RPMI8226 (cell line): ENCODE data around the gene GALNT2.

Source experiments
- DNase-seq: peaks from one replicate; pipeline ENCODE4 v3.0.0-alpha.2; 2015

Gene GALNT2

GRCh38 chr1:230170622-230171021, 103.6 kb downstream of the GALNT2 start:
- no peak for DNase-seq

GRCh38 chr1:230171356-230172015, 104.4 kb downstream of the GALNT2 start:
- DNase-seq = no peak

- no peak for DNase-seq
Measured at GRCh38 chr1:230172016-230172537, 105.0 kb downstream of the GALNT2 start.

GRCh38 chr1:230173187-230173975, 106.3 kb downstream of the GALNT2 start:
- no peak for DNase-seq

GRCh38 chr1:230174041-230174440, 107.0 kb downstream of the GALNT2 start:
- no peak for DNase-seq

- DNase-seq = no peak
Measured at GRCh38 chr1:230174471-230175162, 107.6 kb downstream of the GALNT2 start.

GRCh38 chr1:230175163-230175747, 108.2 kb downstream of the GALNT2 start:
- no peak for DNase-seq

- DNase-seq = no peak
Measured at GRCh38 chr1:230175839-230176238, 108.8 kb downstream of the GALNT2 start.

- DNase-seq = no peak
Measured at GRCh38 chr1:230176326-230176725, 109.3 kb downstream of the GALNT2 start.

- DNase-seq = no peak
Measured at GRCh38 chr1:230176871-230177411, 109.9 kb downstream of the GALNT2 start.

- no peak for DNase-seq
Measured at GRCh38 chr1:230179249-230179648, 112.2 kb downstream of the GALNT2 start.

- DNase-seq = no peak
Measured at GRCh38 chr1:230185076-230186001, 118.3 kb downstream of the GALNT2 start.

- no peak for DNase-seq
Measured at GRCh38 chr1:230186003-230186863, 119.2 kb downstream of the GALNT2 start.

- DNase-seq = no peak
Measured at GRCh38 chr1:230186874-230187273, 119.8 kb downstream of the GALNT2 start.

- DNase-seq = no peak
Measured at GRCh38 chr1:230187290-230187689, 120.3 kb downstream of the GALNT2 start.

GRCh38 chr1:230188826-230189225, 121.8 kb downstream of the GALNT2 start:
- DNase-seq = no peak

- no peak for DNase-seq
Measured at GRCh38 chr1:230189341-230189740, 122.3 kb downstream of the GALNT2 start.

- DNase-seq = no peak
Measured at GRCh38 chr1:230189824-230190223, 122.8 kb downstream of the GALNT2 start.

- DNase-seq = no peak
Measured at GRCh38 chr1:230191079-230191804, 124.2 kb downstream of the GALNT2 start.

- no peak for DNase-seq
Measured at GRCh38 chr1:230191855-230192254, 124.8 kb downstream of the GALNT2 start.
